ENCODE measurements around the gene AKIRIN2. TPM values are rescaled to one million over a fixed set of nuclear protein-coding genes. Genes with fewer than 3 reads are reported as not detected.

Gene AKIRIN2
- total and polyA plus RNA-seq, 10 of the 15 experiments (the other 5 are each of a cell fraction or from before 2014, with no cell fraction given), result 12.7 to 82.2 (median 42.6) TPM

GRCh38 chr6:87684895-87685654, 17.0 kb downstream of the AKIRIN2 start:
- Histone ChIP-seq H3K27me3 (replicated peaks in 1 of 2; ENCODE audit: control insufficient read depth in 2 of 2, insufficient read depth in 2 of 2, low read length in 1 of 2) (no peaks in the 10 kb centered on the region), H2AFZ (ENCODE audit: control insufficient read depth, low read depth, low read length) (no peak overlapping the region), H3K27ac (ENCODE audit: control insufficient read depth, insufficient read depth) (no peak overlapping the region), H3K9ac (ENCODE audit: control insufficient read depth, insufficient read depth, low read length) (no peak overlapping the region), H3K4me1 (ENCODE audit: control insufficient read depth, insufficient read depth, low read length) (peaks cover 28% of the 10 kb centered on the region), H3K4me2 (ENCODE audit: control insufficient read depth, insufficient read depth) (peak overlapping the region; percentile 54), H3K4me3 (no peak overlapping the region), H4K20me1 (ENCODE audit: control insufficient read depth, insufficient read depth) (no peaks in the 10 kb centered on the region), H3K9me3 (replicated peaks; ENCODE audit: control insufficient read depth, insufficient read depth, low read length) (peaks cover 3% of the 10 kb centered on the region; the same call in 2 of the 3 replicates), H3K36me3 (ENCODE audit: control insufficient read depth in 2 of 2, insufficient read depth in 2 of 2, low read length in 1 of 2) (peaks cover 5 to 26% of the 10 kb centered on the region in 2 experiments), H3K79me2 (ENCODE audit: control insufficient read depth, insufficient read depth, low read length) (peaks cover 94% of the 10 kb centered on the region)
- intact Hi-C loops (cut with micrococcal nuclease; ENCODE audit: unreplicated experiment), result no loop called here
- CTCF ChIA-PET, result interaction anchor here (1.0 to 1.7 kb wide), 5 partner anchors 9 to 292 kb away, joined by 3 to 7 read pairs (median 4); no protein-coding TSS in a partner anchor
- POLR2A ChIA-PET, result interaction anchor here (1.3 to 3.6 kb wide), 3 partner anchors 9 to 38 kb away, joined by 3 to 28 read pairs (median 5); no protein-coding TSS in a partner anchor
- FAIRE-seq (no peak), ATAC-seq (peak; percentile 6; the same call in 1 of the 3 replicates), DNase-seq (ENCODE audit: low read depth, low spot score) (no peak)
- BruUV-seq (replicated peaks), result no TSS peak
- TF ChIP-seq ZBTB33 (IDR thresholded peaks at IDR 0.05), result no peak
- no peak for TF ChIP-seq SIN3A (IDR thresholded peaks at IDR 0.05; ENCODE audit: low read depth, low read length)
- no peak for TF ChIP-seq TARDBP (IDR thresholded peaks at IDR 0.05; ENCODE audit: borderline replicate concordance)
- RAD21 ChIA-PET (ENCODE audit: unreplicated experiment), result interaction anchor here (0.5 to 6.1 kb wide), 8 partner anchors 9 to 120 kb away, joined by 3 to 54 read pairs (median 4); partner anchors contain the start of gene AKIRIN2
- 96% methylated on average over 1 of the region's 1 CpG for WGBS (ENCODE audit: insufficient coverage, insufficient replicate concordance, low lambda C conversion rate, missing lambda C conversion rate)
- in situ Hi-C loops (cut with MboI), result no loop called here
- SMC1A ChIA-PET (ENCODE audit: uncharacterized antibody, unreplicated experiment), result interaction anchor here (0.9 to 5.9 kb wide), 22 partner anchors 12 to 126 kb away, joined by 3 to 83 read pairs (median 3); partner anchors contain the start of gene AKIRIN2

All from GM12878 (cell line).